Dendritic cell treated with granulocyte-macrophage colony-stimulating factor and Interleukin-4, amounts not matched to agents 40 ng/mL and 50 ng/mL, for 4 days (primary cell): Measurements from ENCODE around the gene METAP1D.

Source experiments
- H3K27ac Mint-ChIP-seq: one replicate; pipeline ENCODE4 v1.8.0; 2022; ENCODE audit warnings: mild to moderate bottlenecking, mixed read lengths
- H3K27me3 Mint-ChIP-seq: one replicate; pipeline ENCODE4 v1.8.0; 2022; ENCODE audit warnings: mild to moderate bottlenecking, mixed read lengths
- H3K36me3 Mint-ChIP-seq: one replicate; pipeline ENCODE4 v1.8.0; 2022; ENCODE audit warnings: low read depth, mixed read lengths
- H3K4me1 Mint-ChIP-seq: one replicate; pipeline ENCODE4 v1.8.0; 2022; ENCODE audit warnings: low read depth, mixed read lengths
- H3K4me3 Mint-ChIP-seq: one replicate; pipeline ENCODE4 v1.8.0; 2022; ENCODE audit warnings: mild to moderate bottlenecking, moderate library complexity, mixed read lengths
- H3K9me3 Mint-ChIP-seq: one replicate; pipeline ENCODE4 v1.8.0; 2022; ENCODE audit warnings: mixed read lengths
- intact Hi-C: fragments of 100-400 bp; cut with micrococcal nuclease; formaldehyde crosslinking; loops from one replicate; pipeline ENCODE4 v1.15.0; 2022

METAP1D gene

GRCh38 chr2:172098650-172099471 lies 99.1 kb downstream of the METAP1D start:
- H3K36me3 Mint-ChIP-seq: peaks cover 10% of the 10 kb centered on the region
- H3K4me1 Mint-ChIP-seq: peaks cover 78% of the 10 kb centered on the region
- no peaks in the 10 kb centered on the region for H3K9me3 Mint-ChIP-seq
- H3K27ac Mint-ChIP-seq: no peak overlapping the region
- intact Hi-C loops: no loop called here
- peak overlapping the region; percentile 60 for H3K4me3 Mint-ChIP-seq
- peaks cover 88% of the 10 kb centered on the region for H3K27me3 Mint-ChIP-seq

- H3K4me1 Mint-ChIP-seq: peaks cover 78% of the 10 kb centered on the region
Measured at GRCh38 chr2:172099472-172100079, 99.8 kb downstream of the METAP1D start.

GRCh38 chr2:172100080-172100934 lies 100.6 kb downstream of the METAP1D start:
- intact Hi-C loops: loop anchor here (5.0 to 10.0 kb wide), 2 partner anchors 96 to 208 kb away; partner anchors contain the start of gene SLC25A12
- no peaks in the 10 kb centered on the region for H3K9me3 Mint-ChIP-seq
- H3K4me3 Mint-ChIP-seq: peak overlapping the region; percentile 4
- H3K4me1 Mint-ChIP-seq: peaks cover 74% of the 10 kb centered on the region
- H3K27me3 Mint-ChIP-seq: peaks cover 89% of the 10 kb centered on the region
- no peak overlapping the region for H3K27ac Mint-ChIP-seq
- H3K36me3 Mint-ChIP-seq: peaks cover 10% of the 10 kb centered on the region

More at GRCh38 chr2:172099472-172100079, 99.8 kb downstream of the METAP1D start:
- H3K9me3 Mint-ChIP-seq: no peaks in the 10 kb centered on the region
- peaks cover 88% of the 10 kb centered on the region for H3K27me3 Mint-ChIP-seq
- intact Hi-C loops: loop anchor here (5.0 to 10.0 kb wide), 2 partner anchors 95 to 207 kb away; partner anchors contain the start of gene SLC25A12
- peaks cover 10% of the 10 kb centered on the region for H3K36me3 Mint-ChIP-seq
- no peak overlapping the region for H3K4me3 Mint-ChIP-seq
- no peak overlapping the region for H3K27ac Mint-ChIP-seq

GRCh38 chr2:172100935-172101820 lies 101.4 kb downstream of the METAP1D start:
- Mint-ChIP-seq H3K36me3 (peaks cover 10% of the 10 kb centered on the region), H3K27ac (peak overlapping the region; percentile 57), H3K9me3 (no peaks in the 10 kb centered on the region), H3K4me3 (peak overlapping the region; percentile 89), H3K4me1 (peaks cover 74% of the 10 kb centered on the region), H3K27me3 (peaks cover 89% of the 10 kb centered on the region)
- intact Hi-C loops: loop anchor here (5.0 to 10.0 kb wide), 2 partner anchors 96 to 209 kb away; partner anchors contain the start of gene SLC25A12

- peaks cover 89% of the 10 kb centered on the region for H3K27me3 Mint-ChIP-seq
- no peaks in the 10 kb centered on the region for H3K9me3 Mint-ChIP-seq
- intact Hi-C loops: loop anchor here (2.0 to 10.0 kb wide), 5 partner anchors 17 to 395 kb away; partner anchors contain the start of genes DLX1 and SLC25A12
- peak overlapping the region; percentile 89 for H3K4me3 Mint-ChIP-seq
- peaks cover 10% of the 10 kb centered on the region for H3K36me3 Mint-ChIP-seq
- H3K27ac Mint-ChIP-seq: peak overlapping the region; percentile 57
- H3K4me1 Mint-ChIP-seq: peaks cover 74% of the 10 kb centered on the region
Measured at GRCh38 chr2:172101821-172102390, 102.2 kb downstream of the METAP1D start.

GRCh38 chr2:172102391-172103359 lies 102.9 kb downstream of the METAP1D start, which contains the start of gene DLX2:
Gene DLX2, minus strand, starts transcription at chr2:172102900. Its CDS starts 362 bp downstream, at chr2:172102538.
- Mint-ChIP-seq H3K27me3 (peaks cover 89% of the 10 kb centered on the region), H3K4me1 (peaks cover 71% of the 10 kb centered on the region), H3K36me3 (peaks cover 10% of the 10 kb centered on the region), H3K9me3 (no peaks in the 10 kb centered on the region), H3K4me3 (peak within 1 kb of the TSS; percentile 89), H3K27ac (peak within 1 kb of the TSS; percentile 57)
- intact Hi-C loops: loop anchor here (1.0 to 10.0 kb wide), 6 partner anchors 18 to 396 kb away; partner anchors contain the start of genes DLX1 and SLC25A12

GRCh38 chr2:172103471-172104272 lies 103.9 kb downstream of the METAP1D start:
- intact Hi-C loops: loop anchor here (1.0 to 10.0 kb wide), 7 partner anchors 19 to 397 kb away; partner anchors contain the start of genes DLX1 and SLC25A12
- H3K4me1 Mint-ChIP-seq: peaks cover 76% of the 10 kb centered on the region
- no peak overlapping the region for H3K27ac Mint-ChIP-seq

GRCh38 chr2:172105471-172106107 lies 105.8 kb downstream of the METAP1D start:
- peaks cover 76% of the 10 kb centered on the region for H3K4me1 Mint-ChIP-seq
- H3K4me3 Mint-ChIP-seq: peak overlapping the region; percentile 66
- peaks cover 10% of the 10 kb centered on the region for H3K36me3 Mint-ChIP-seq
- H3K27me3 Mint-ChIP-seq: peaks cover 91% of the 10 kb centered on the region
- H3K9me3 Mint-ChIP-seq: no peaks in the 10 kb centered on the region
- intact Hi-C loops: loop anchor here (2.0 to 10.0 kb wide), 2 partner anchors 101 to 295 kb away; no protein-coding TSS in a partner anchor
- no peak overlapping the region for H3K27ac Mint-ChIP-seq

More at GRCh38 chr2:172103471-172104272, 103.9 kb downstream of the METAP1D start:
- H3K4me3 Mint-ChIP-seq: peak overlapping the region; percentile 89
- H3K27me3 Mint-ChIP-seq: peaks cover 92% of the 10 kb centered on the region
- no peaks in the 10 kb centered on the region for H3K9me3 Mint-ChIP-seq
- H3K36me3 Mint-ChIP-seq: peaks cover 10% of the 10 kb centered on the region

- Mint-ChIP-seq H3K36me3 (peaks cover 10% of the 10 kb centered on the region), H3K4me3 (peak overlapping the region; percentile 66), H3K27ac (no peak overlapping the region), H3K4me1 (peaks cover 70% of the 10 kb centered on the region), H3K27me3 (peaks cover 84% of the 10 kb centered on the region), H3K9me3 (no peaks in the 10 kb centered on the region)
- intact Hi-C loops: loop anchor here (10.0 kb wide), 1 partner anchor 102 kb away; no protein-coding TSS in a partner anchor
Measured at GRCh38 chr2:172106108-172106961, 106.6 kb downstream of the METAP1D start.
